ENCODE results near the gene COL4A2.
A peak's percentile ranks its signal among the peaks of the same experiment; 100 is the strongest.

Gene COL4A2

GRCh38 chr13:110560601-110561343, 253.7 kb downstream of the COL4A2 start:
- DNase-seq (ENCODE audit: low read depth): peak; percentile 15

DNA sequence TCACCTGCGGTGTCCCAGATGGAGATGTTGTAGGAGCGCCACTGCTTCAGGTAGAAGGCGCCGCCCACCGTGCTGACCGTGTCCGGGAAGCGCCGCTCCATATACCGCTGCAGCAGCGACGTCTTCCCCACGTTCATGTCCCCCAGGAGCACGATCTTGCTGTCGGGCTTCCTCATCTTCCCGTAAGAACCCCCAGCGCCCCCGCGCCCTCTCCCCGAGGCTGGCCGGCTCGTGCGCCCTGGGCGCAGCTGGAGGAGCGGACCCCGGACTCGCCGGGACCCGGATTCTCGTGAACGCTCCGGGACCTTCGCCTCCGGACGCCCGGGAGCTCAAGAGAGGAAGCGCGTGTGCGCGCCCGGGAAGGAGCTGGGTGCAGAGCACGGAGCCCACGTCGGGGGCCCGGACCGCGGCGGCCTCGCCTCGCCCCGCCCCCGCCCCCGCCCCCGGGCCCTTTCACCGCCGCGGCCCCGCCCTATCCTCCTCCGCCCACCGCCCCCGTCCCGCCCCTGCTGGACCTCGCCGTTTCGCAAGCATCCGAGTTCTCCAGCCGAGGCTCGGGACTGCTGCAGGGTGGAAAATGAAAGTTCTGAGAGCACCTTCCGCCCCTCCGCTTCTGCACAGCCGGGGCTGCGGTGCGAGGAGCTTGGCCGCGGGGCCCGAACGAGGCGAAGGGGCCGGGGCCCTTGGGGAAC, 254.4 kb downstream of the COL4A2 start, which contains the start of gene RAB20:
Gene RAB20 (minus strand): TSS at position 379 of the 692 bp plus-strand sequence. CDS start 203 bp downstream, at position 176.
- DNase-seq (ENCODE audit: low read depth): peak; percentile 86

GRCh38 chr13:110562036-110562597, 255.0 kb downstream of the COL4A2 start:
- no peak for DNase-seq (ENCODE audit: low read depth)
